H1 (cell line): ENCODE measurements around the gene CYP2C19. TPM values are rescaled to one million over a fixed set of nuclear protein-coding genes. Genes with fewer than 3 reads are reported as not detected.

ENCODE experiments used
- CTCF ChIA-PET: fragments of 300-600 bp; sonication (Branson Sonifier 250); formaldehyde crosslinking; loops from one replicate; lab custom pipeline; 2021; ENCODE audit not compliant: partially characterized antibody; lab: Charles Lee
- POLR2A ChIA-PET: fragments of 300-600 bp; sonication (Branson Sonifier 250); formaldehyde crosslinking; loops from one replicate; lab custom pipeline; 2021; ENCODE audit warnings: inconsistent platforms; ENCODE audit not compliant: partially characterized antibody; lab: Charles Lee
- DNase-seq, 2 experiments: peaks; one replicate each; pipeline versions ENCODE4 v3.0.0 to v3.0.0-alpha.2; 2010 to 2022; ENCODE audit warnings: low spot score in 2 of 2, low read depth in 1 of 2, mixed read lengths in 1 of 2
- FAIRE-seq: peaks from 2 replicates; lab custom pipeline; 2011; peaks lifted over from hg19 to GRCh38; lab: Jason Lieb, UNC
- H2AFZ ChIP-seq: 2 replicates; pipeline ENCODE4 v1.8.1; 2012; ENCODE audit warnings: low read length, inconsistent platforms
- H2AK5ac ChIP-seq: 2 replicates; pipeline ENCODE4 v1.6.1; 2013; ENCODE audit warnings: low read depth, low read length
- H2BK120ac ChIP-seq: replicated peaks from 2 replicates; pipeline ENCODE3; 2013; ENCODE audit warnings: low read depth, low read length, inconsistent platforms
- H2BK12ac ChIP-seq: 2 replicates; pipeline ENCODE4 v1.6.1; 2013; ENCODE audit warnings: low read depth, low read length
- H2BK15ac ChIP-seq: 2 replicates; pipeline ENCODE4 v1.6.1; 2013; ENCODE audit warnings: low read length
- H2BK20ac ChIP-seq: 2 replicates; pipeline ENCODE4 v1.6.1; 2013; ENCODE audit warnings: low read length
- H2BK5ac ChIP-seq: 2 replicates; pipeline ENCODE4 v1.6.1; 2013; ENCODE audit warnings: low read depth, low read length
- H3K14ac ChIP-seq: 2 replicates; pipeline ENCODE4 v1.6.1; 2013; ENCODE audit warnings: inconsistent platforms; ENCODE audit not compliant: insufficient read length
- H3K18ac ChIP-seq: 2 replicates; pipeline ENCODE4 v1.6.1; 2013; ENCODE audit warnings: low read length; ENCODE audit errors: extremely low read depth
- H3K23ac ChIP-seq: 2 replicates; pipeline ENCODE4 v1.6.1; 2013; ENCODE audit warnings: inconsistent platforms; ENCODE audit not compliant: insufficient read length
- H3K23me2 ChIP-seq: 2 replicates; pipeline ENCODE4 v1.6.1; 2013; ENCODE audit warnings: low read depth, low read length
- H3K27ac ChIP-seq: 2 replicates; pipeline ENCODE4 v1.6.1; 2011; ENCODE audit warnings: low read depth, low read length, inconsistent platforms
- H3K27me3 ChIP-seq, 4 experiments: replicated peaks in 1 of 4; 1 replicate in 1 of 4; 2 replicates in 3 of 4; pipeline versions ENCODE4 v1.6.1 to v1.8.1; 2011 to 2013; ENCODE audit warnings: low read length in 3 of 4, mild to moderate bottlenecking in 3 of 4, inconsistent platforms in 2 of 4, mixed read lengths in 2 of 4, moderate library complexity in 1 of 4; ENCODE audit not compliant: control insufficient read depth in 3 of 4, insufficient read depth in 3 of 4; ENCODE audit errors: extremely low read depth in 1 of 4
- H3K36me3 ChIP-seq, 4 experiments: 2 replicates each; pipeline versions ENCODE4 v1.6.1 to v1.8.1; 2011 to 2013; ENCODE audit warnings: mild to moderate bottlenecking in 4 of 4, low read length in 3 of 4, moderate library complexity in 2 of 4, control low read depth in 1 of 4, inconsistent platforms in 1 of 4; ENCODE audit not compliant: insufficient read depth in 4 of 4, control insufficient read depth in 2 of 4
- H3K4ac ChIP-seq: replicated peaks from 2 replicates; pipeline ENCODE3; 2013; ENCODE audit warnings: low read length, low read depth, mixed read lengths, inconsistent platforms; ENCODE audit not compliant: insufficient read length
- H3K4me1 ChIP-seq, 4 experiments: replicated peaks in 1 of 4; 1 replicate in 1 of 4; 2 replicates in 3 of 4; pipeline versions ENCODE4 v1.6.1 to v1.8.1; 2011 to 2013; ENCODE audit warnings: low read length in 3 of 4, inconsistent platforms in 2 of 4, mixed read lengths in 1 of 4; ENCODE audit not compliant: insufficient read depth in 4 of 4, control insufficient read depth in 3 of 4
- H3K4me2 ChIP-seq, 2 experiments: 2 replicates each; pipeline versions ENCODE4 v1.6.1 to v1.8.1; 2011 to 2013; ENCODE audit warnings: low read depth in 2 of 2, low read length in 2 of 2, control low read depth in 1 of 2, inconsistent platforms in 1 of 2, mild to moderate bottlenecking in 1 of 2; ENCODE audit not compliant: insufficient read depth in 1 of 2
- H3K4me3 ChIP-seq, 4 experiments: fragments of 200-600, 300-600 bp in 1 of 4; sonication (generic), shearing (Covaris generic), sonication (Bioruptor Twin) in 1 of 4; 2 replicates each; pipeline versions ENCODE4 v1.5.1 to v1.8.1; 2011 to 2016; ENCODE audit warnings: low read length in 4 of 4, low read depth in 3 of 4, control low read depth in 2 of 4, inconsistent platforms in 2 of 4, mild to moderate bottlenecking in 2 of 4, mixed read lengths in 1 of 4, moderate library complexity in 1 of 4; ENCODE audit not compliant: insufficient read depth in 2 of 4; ENCODE audit errors: extremely low read depth in 1 of 4
- H3K56ac ChIP-seq: replicated peaks from 2 replicates; pipeline ENCODE3; 2013; ENCODE audit warnings: low read depth, mild to moderate bottlenecking, mixed read lengths, low read length, inconsistent platforms; ENCODE audit not compliant: insufficient read length
- H3K79me1 ChIP-seq: 2 replicates; pipeline ENCODE4 v1.6.1; 2013; ENCODE audit warnings: low read depth, low read length, control low read depth
- H3K79me2 ChIP-seq, 2 experiments: 2 replicates each; pipeline versions ENCODE4 v1.6.1 to v1.8.1; 2012 to 2013; ENCODE audit warnings: low read length in 2 of 2, mild to moderate bottlenecking in 2 of 2, inconsistent platforms in 1 of 2; ENCODE audit not compliant: insufficient read depth in 2 of 2, control insufficient read depth in 1 of 2
- H3K9ac ChIP-seq, 4 experiments: replicated peaks in 1 of 4; 1 replicate in 1 of 4; 2 replicates in 3 of 4; pipeline versions ENCODE4 v1.6.1 to v1.8.1; 2011 to 2013; ENCODE audit warnings: low read depth in 3 of 4, low read length in 3 of 4, control low read depth in 2 of 4, mild to moderate bottlenecking in 2 of 4, moderate library complexity in 2 of 4, inconsistent platforms in 1 of 4; ENCODE audit errors: extremely low read depth in 1 of 4
- H3K9me3 ChIP-seq, 2 experiments: 2 replicates each; pipeline versions ENCODE4 v1.6.1 to v1.8.1; 2012 to 2013; ENCODE audit warnings: mild to moderate bottlenecking in 2 of 2, moderate library complexity in 2 of 2, control low read depth in 1 of 2, inconsistent platforms in 1 of 2, low read depth in 1 of 2, low read length in 1 of 2, mixed read lengths in 1 of 2; ENCODE audit not compliant: insufficient read depth in 2 of 2
- H4K20me1 ChIP-seq, 2 experiments: replicated peaks in 1 of 2; 2 replicates each; pipeline versions ENCODE3 to v1.8.1; 2011 to 2013; ENCODE audit warnings: inconsistent platforms in 2 of 2, low read length in 2 of 2, mild to moderate bottlenecking in 1 of 2; ENCODE audit not compliant: insufficient read depth in 2 of 2, control insufficient read depth in 1 of 2
- H4K5ac ChIP-seq: 2 replicates; pipeline ENCODE4 v1.6.1; 2013; ENCODE audit warnings: low read length, low read depth, mixed read lengths, inconsistent platforms; ENCODE audit not compliant: insufficient read length
- H4K8ac ChIP-seq: 2 replicates; pipeline ENCODE4 v1.8.0; 2013; ENCODE audit warnings: mild to moderate bottlenecking, moderate library complexity, low read length, inconsistent platforms; ENCODE audit not compliant: insufficient read depth; ENCODE audit errors: extremely low read depth
- H4K91ac ChIP-seq: replicated peaks from 2 replicates; pipeline ENCODE3; 2013; ENCODE audit warnings: low read length, mixed read lengths, inconsistent platforms; ENCODE audit not compliant: insufficient read length
- ASH2L ChIP-seq: fragments of 200-600, 300-600 bp; sonication (generic); IDR thresholded peaks from one replicate; pipeline ENCODE4 v1.7.1; 2017; ENCODE audit warnings: low read length
- CBX8 ChIP-seq: fragments of 300-800, 300-1000 bp; sonication (generic); IDR thresholded peaks from 2 replicates; pipeline ENCODE4 v1.7.1; 2016; ENCODE audit warnings: low read depth, low read length, borderline replicate concordance
- CHD2 ChIP-seq: IDR thresholded peaks from 2 replicates; pipeline ENCODE4 v1.6.1; 2012; ENCODE audit warnings: low read length, improper control_type of control experiment
- EP300 ChIP-seq, 2 experiments: IDR thresholded peaks; 1 replicate in 1 of 2; 2 replicates in 1 of 2; pipeline ENCODE4 v1.6.1; 2011 to 2012; ENCODE audit warnings: low read depth in 2 of 2, low read length in 2 of 2, mild to moderate bottlenecking in 2 of 2, borderline replicate concordance in 1 of 2, inconsistent platforms in 1 of 2, moderate library complexity in 1 of 2
- HDAC6 ChIP-seq: IDR thresholded peaks from one replicate; pipeline ENCODE4 v1.7.1; 2012; ENCODE audit warnings: low read depth, mild to moderate bottlenecking, inconsistent platforms, low read length, moderate library complexity
- JUND ChIP-seq: IDR thresholded peaks from 2 replicates; pipeline ENCODE4 v1.6.1; 2011; ENCODE audit warnings: mild to moderate bottlenecking, improper control_type of control experiment, low read length
- KDM4A ChIP-seq: IDR thresholded peaks from one replicate; pipeline ENCODE4 v1.7.1; 2012; ENCODE audit warnings: low read depth, mild to moderate bottlenecking, moderate library complexity, low read length, inconsistent platforms; ENCODE audit not compliant: severe bottlenecking
- PHF8 ChIP-seq: fragments of 200-600 bp; sonication (generic); conservative IDR thresholded peaks from 2 replicates; pipeline ENCODE4 v1.7.1; 2012; ENCODE audit warnings: low read depth, mild to moderate bottlenecking, inconsistent platforms, low read length, moderate library complexity
- POLR2A ChIP-seq, 2 experiments: IDR thresholded peaks; 1 replicate in 1 of 2; 2 replicates in 1 of 2; pipeline ENCODE4 v1.6.1; 2011; ENCODE audit warnings: low read depth in 2 of 2, low read length in 2 of 2, mild to moderate bottlenecking in 2 of 2; ENCODE audit errors: control extremely low read depth in 1 of 2
- RAD21 ChIP-seq, 2 experiments: IDR thresholded peaks in 1 of 2; conservative IDR thresholded peaks in 1 of 2; 2 replicates each; pipeline ENCODE4 v1.6.1; 2011; ENCODE audit warnings: low read depth in 2 of 2, low read length in 2 of 2, improper control_type of control experiment in 1 of 2, inconsistent platforms in 1 of 2, mild to moderate bottlenecking in 1 of 2, moderate library complexity in 1 of 2
- SAP30 ChIP-seq: fragments of 300-600 bp; sonication (generic); IDR thresholded peaks from 2 replicates; pipeline ENCODE4 v1.7.1; 2012; ENCODE audit warnings: low read length, moderate library complexity, mild to moderate bottlenecking, inconsistent platforms; ENCODE audit not compliant: insufficient read depth, insufficient replicate concordance
- WGBS, 2 experiments: shearing (Covaris generic) in 1 of 2; methylation state at CpG; one replicate each; pipeline versions ENCODE4 v1.1.6 to v1.1.7; 2013 to 2015; ENCODE audit warnings: low lambda C conversion rate in 2 of 2, mixed read lengths in 2 of 2, inconsistent platforms in 1 of 2, low coverage in 1 of 2, missing lambda C conversion rate in 1 of 2; ENCODE audit not compliant: insufficient replicate concordance in 2 of 2, insufficient coverage in 1 of 2, insufficient read length in 1 of 2; ENCODE audit errors: extremely low coverage in 1 of 2, missing lambda C conversion rate in 1 of 2; 5-methylcytosine and 5-hydroxymethylcytosine counted together
- polyA plus RNA-seq, 7 experiments: library from polyadenylated mRNA; depleted of rRNA in 3 of 7; stranded (reverse) in 5 of 7; unstranded in 2 of 7; fragments of >200 nt in 5 of 7; fragments of 200-250 nt in 2 of 7; gene quantifications; 1 replicate in 5 of 7; 2 replicates in 1 of 7; 4 replicates in 1 of 7; pipeline versions ENCODE4 v1.2.1 to v1.2.3, GENCODE V29; 2011 to 2013; ENCODE audit warnings: missing spikeins in 2 of 7, mixed read lengths in 2 of 7
- total RNA-seq: library from RNA; stranded (reverse); fragmentation: NEBNext Ultra II Directional; extraction: Animal tissue kit (Norgen Biotek cat#: 25700); gene quantifications from 2 replicates; pipeline ENCODE4 v1.2.1, GENCODE V29; 2021

Gene CYP2C19
- total and polyA plus RNA-seq, 2 of the 8 experiments (the other 6 are each of a cell fraction or from before 2014, with no cell fraction given), result not detected

DNA sequence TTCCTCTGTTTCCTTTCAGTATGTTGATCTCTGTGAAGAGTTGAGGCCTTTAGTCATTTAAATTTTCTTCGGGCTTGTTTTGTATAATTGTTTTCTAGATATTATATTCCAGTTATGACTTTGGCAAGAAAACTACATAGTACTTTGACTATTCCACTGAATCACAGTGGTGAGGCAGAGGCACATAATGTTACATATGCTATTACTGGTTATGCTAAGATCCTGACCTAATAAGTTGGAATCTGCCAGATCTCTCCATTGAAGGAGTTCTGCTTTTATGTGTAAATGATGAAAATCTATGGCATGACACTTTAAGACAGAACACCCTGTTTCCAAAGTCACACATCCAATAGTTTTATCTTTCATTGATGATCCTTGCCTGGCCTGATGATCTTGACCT is 83.7 kb downstream of the CYP2C19 start:
- H3K23ac ChIP-seq, result no peak overlapping the region
- H4K20me1 ChIP-seq, result no peaks in the 10 kb centered on the region
- no peaks in the 10 kb centered on the region for H3K27me3 ChIP-seq
- H3K23me2 ChIP-seq, result no peaks in the 10 kb centered on the region
- TF ChIP-seq EP300 (IDR thresholded peaks at IDR 0.05; ENCODE audit: borderline replicate concordance in 1 of 2, low read depth in 2 of 2, low read length in 2 of 2) (no peak), JUND (no peak), KDM4A (no peak), PHF8 (no peak), HDAC6 (no peak), ASH2L (no peak), CBX8 (no peak), SAP30 (no peak), RAD21 (IDR thresholded peaks at IDR 0.05 in 1 of 2, conservative IDR thresholded peaks at IDR 0.05 in 1 of 2; ENCODE audit: low read depth in 2 of 2, low read length in 2 of 2) (no peak), POLR2A (IDR thresholded peaks at IDR 0.05; ENCODE audit: control extremely low read depth in 1 of 2, low read depth in 2 of 2, low read length in 2 of 2) (no peak), CHD2 (no peak)
- no peaks in the 10 kb centered on the region for H3K79me1 ChIP-seq
- ChIA-PET POLR2A (no interaction called here), CTCF (no interaction called here)
- no peak overlapping the region for H3K14ac ChIP-seq
- H4K5ac ChIP-seq, result no peak overlapping the region
- H4K8ac ChIP-seq, result no peak overlapping the region
- no peak overlapping the region for H2BK15ac ChIP-seq
- no peaks in the 10 kb centered on the region for H3K4me1 ChIP-seq
- H3K4me2 ChIP-seq, result no peak overlapping the region
- FAIRE-seq (no peak), DNase-seq (no peak)
- H2BK120ac ChIP-seq, result no peak overlapping the region
- H4K91ac ChIP-seq, result no peak overlapping the region
- 79% methylated on average over 1 of the region's 1 CpG; no CpG with 5 or more reads in 1 of the 2 experiments for whole genome bisulfite sequencing, 2 experiments
- H3K4ac ChIP-seq, result no peak overlapping the region
- H2AK5ac ChIP-seq, result no peak overlapping the region
- no peak overlapping the region for H3K18ac ChIP-seq
- no peak overlapping the region for H2AFZ ChIP-seq
- H3K79me2 ChIP-seq, result no peaks in the 10 kb centered on the region
- H3K9me3 ChIP-seq, result no peaks in the 10 kb centered on the region
- no peak overlapping the region for H2BK12ac ChIP-seq
- no peak overlapping the region for H2BK5ac ChIP-seq
- H3K4me3 ChIP-seq, result no peak overlapping the region
- no peak overlapping the region for H2BK20ac ChIP-seq
- H3K56ac ChIP-seq, result no peak overlapping the region
- no peak overlapping the region for H3K9ac ChIP-seq
- H3K27ac ChIP-seq, result no peak overlapping the region
- H3K36me3 ChIP-seq, result no peaks in the 10 kb centered on the region
